Measurements from ENCODE around the gene CAPN1.

The CAPN1 gene

DNA sequence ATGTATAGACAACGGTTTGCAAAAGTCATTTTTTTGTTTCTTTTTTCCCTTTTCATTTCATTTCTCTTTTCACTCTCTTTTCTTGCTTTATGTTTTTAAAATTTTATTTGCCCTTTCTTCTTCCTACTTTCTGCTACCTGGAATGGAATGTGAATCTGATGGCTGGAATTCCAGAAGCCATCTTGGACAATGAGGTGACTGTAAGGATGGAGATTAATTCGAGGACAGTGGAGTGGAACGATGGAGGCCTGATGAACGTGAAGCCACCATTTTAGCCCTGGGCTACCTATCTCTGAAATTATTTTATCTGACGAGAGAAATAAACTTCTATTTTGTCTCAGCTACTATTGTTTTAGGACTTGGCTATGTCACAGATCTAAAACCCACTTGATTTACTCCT, 77.3 kb downstream of the CAPN1 start:
- DNase-seq (ENCODE audit: low read depth in 2 of 2, low spot score in 1 of 2), result no peak

DNA sequence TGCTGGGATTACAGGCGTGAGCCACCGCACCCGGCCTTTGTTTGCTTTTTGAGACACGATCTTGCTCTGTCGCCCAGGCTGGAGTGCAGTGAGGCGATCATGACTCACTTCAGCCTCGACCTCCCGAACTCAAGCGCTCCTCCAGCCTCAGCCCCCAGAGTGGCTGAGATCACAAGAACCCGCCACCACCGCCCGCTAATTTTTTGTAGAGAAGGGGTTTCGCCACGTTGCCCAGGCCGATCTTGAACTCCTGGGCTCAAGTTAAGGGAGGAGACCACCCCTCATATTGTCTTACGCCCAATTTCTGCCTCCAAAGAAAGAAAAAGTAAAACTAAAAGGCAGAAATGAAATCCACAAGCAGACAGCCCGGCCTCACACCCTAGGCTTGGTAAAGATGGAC, 78.6 kb downstream of the CAPN1 start:
- DNase-seq (ENCODE audit: low read depth in 2 of 2, low spot score in 1 of 2), result no peak

DNA sequence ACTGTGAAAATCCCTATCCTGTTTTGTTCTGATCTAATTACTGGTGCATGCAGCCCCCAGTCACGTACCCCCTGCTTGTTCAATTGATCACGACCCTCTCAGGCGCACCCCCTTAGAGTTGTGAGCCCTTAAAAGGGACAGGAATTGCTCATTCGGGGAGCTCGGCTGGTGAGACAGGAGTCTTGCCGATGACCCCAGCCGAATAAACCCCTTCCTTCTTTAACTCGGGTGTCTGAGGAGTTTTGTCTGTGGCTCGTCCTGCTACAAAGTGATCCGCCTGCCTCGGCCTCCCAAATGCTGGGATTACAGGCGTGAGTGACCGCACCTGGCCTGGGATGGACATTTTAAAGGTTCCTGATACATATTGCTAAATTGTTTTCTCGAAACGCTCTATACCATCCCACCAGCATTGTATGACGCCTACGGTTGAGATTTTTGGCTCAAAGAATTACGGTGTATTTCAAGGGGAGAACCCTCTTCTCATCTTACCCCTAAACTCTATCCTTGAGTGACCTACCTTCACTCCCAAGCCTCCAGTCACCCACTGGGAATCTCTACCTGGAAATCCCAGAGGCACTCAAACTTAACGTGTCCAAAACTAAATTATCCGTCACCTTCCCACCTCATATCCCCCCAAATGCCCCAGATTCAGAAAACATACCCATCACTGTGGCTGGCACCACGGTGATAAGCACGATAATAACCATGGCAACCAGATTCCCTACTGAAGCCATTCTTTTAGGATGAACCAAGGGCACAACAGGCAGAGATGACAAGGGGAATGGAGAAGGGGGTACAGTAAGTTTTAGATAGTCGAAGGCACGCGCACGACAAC, 79.2 kb downstream of the CAPN1 start:
- DNase-seq (ENCODE audit: low read depth in 2 of 2, low spot score in 1 of 2), result no peak

All from stimulated activated CD8-positive, alpha-beta memory T cell treated with anti-CD3 and anti-CD28 coated beads, Interleukin-4, amount 100 ng/mL, for 1 hour (primary cell).